Measurements from ENCODE around the gene PTAFR.
A peak's percentile ranks its signal among the peaks of the same experiment; 100 is the strongest.

- TF ChIP-seq POLR2A (IDR thresholded peaks at IDR 0.05; ENCODE audit: low read depth, low read length) (no peak), MXI1 (IDR thresholded peaks at IDR 0.05; ENCODE audit: borderline replicate concordance, low read depth, low read length) (no peak), CTCF (conservative IDR thresholded peaks at IDR 0.05; ENCODE audit: low read depth, low read length) (no peak), BHLHE40 (IDR thresholded peaks at IDR 0.05; ENCODE audit: low read depth, low read length) (no peak), RCOR1 (IDR thresholded peaks at IDR 0.05; ENCODE audit: insufficient replicate concordance, low read length) (no peak), CEBPB (IDR thresholded peaks at IDR 0.05; ENCODE audit: low read depth, low read length) (peak; percentile 92), RFX5 (IDR thresholded peaks at IDR 0.05; ENCODE audit: low read depth, low read length) (no peak), SMC3 (IDR thresholded peaks at IDR 0.05; ENCODE audit: low read depth, low read length) (no peak; the same call in 1 of the 2 replicates)
These were observed 53.0 kb downstream of the PTAFR start for GRCh38 chr1:28123461-28123961.
